HCT116 (cell line): Measurements from ENCODE around the gene FOXP2. TPM values are rescaled to one million over a fixed set of nuclear protein-coding genes. Genes with fewer than 3 reads are reported as not detected.

Experiments used
- ATAC-seq: fragments of 200-7000 bp; cut with Tn5 transposase; 2 replicates; pipeline ENCODE4 v1.9.1; 2020; ENCODE audit warnings: mild to moderate bottlenecking, moderate library complexity
- BruUV-seq: library from RNA; stranded (reverse); fragments of 400-500 nt; replicated peaks from 2 replicates; lab custom pipeline; 2021; lab: Mats Ljungman, UMichigan
- CTCF ChIA-PET: fragments of 300-600 bp; sonication (Branson Sonifier 250); formaldehyde crosslinking; loops from one replicate; lab custom pipeline; 2021; ENCODE audit warnings: antibody characterized with exemption; lab: Charles Lee
- POLR2A ChIA-PET: fragments of 300-600, 350-600 bp; sonication (Branson Sonifier 250); formaldehyde crosslinking; loops from one replicate; lab custom pipeline; 2021; ENCODE audit warnings: antibody characterized with exemption; lab: Charles Lee
- RAD21 ChIA-PET, 2 experiments: fragments of 300-600 bp; sonication (Branson Sonifier 250); formaldehyde crosslinking; loops; one replicate each; lab custom pipeline; 2023; ENCODE audit warnings: low total read pairs in 2 of 2; ENCODE audit not compliant: uncharacterized antibody in 2 of 2, unreplicated experiment in 2 of 2, low non-redundant PET in 1 of 2; lab: Charles Lee
- DNase-seq: peaks from one replicate; pipeline ENCODE4 v3.0.0-alpha.2; 2010; ENCODE audit warnings: low read depth, low spot score
- H2AFZ ChIP-seq: fragments of 200-600 bp; shearing (Covaris generic), sonication (generic); 2 replicates; pipeline ENCODE4 v1.6.1; 2017; ENCODE audit warnings: low read depth, mixed run types, mixed read lengths, antibody characterized with exemption, low read length; ENCODE audit not compliant: poor library complexity, severe bottlenecking
- H3K27ac ChIP-seq: 2 replicates; pipeline ENCODE4 v1.5.1; 2012; ENCODE audit warnings: low read depth, low read length
- H3K27me3 ChIP-seq: fragments of 200-600 bp; sonication (generic); 2 replicates; pipeline ENCODE4 v1.6.1; 2016; ENCODE audit warnings: mixed run types, low read length, mixed read lengths; ENCODE audit not compliant: insufficient read depth
- H3K36me3 ChIP-seq, 2 experiments: fragments of 200-500 bp in 1 of 2; fragments of 200-600 bp in 1 of 2; sonication (Bioruptor generic) in 1 of 2; sonication (generic) in 1 of 2; 2 replicates each; pipeline versions ENCODE4 v1.5.1 to v1.6.1; 2014 to 2016; ENCODE audit warnings: low read length in 2 of 2, inconsistent platforms in 1 of 2, mixed read lengths in 1 of 2, mixed run types in 1 of 2; ENCODE audit not compliant: insufficient read depth in 2 of 2, control insufficient read depth in 1 of 2
- H3K4me1 ChIP-seq, 2 experiments: fragments of 200-600 bp in 1 of 2; sonication (generic) in 1 of 2; 2 replicates each; pipeline versions ENCODE4 v1.5.1 to v1.6.1; 2012 to 2017; ENCODE audit warnings: low read length in 2 of 2, inconsistent platforms in 1 of 2, mild to moderate bottlenecking in 1 of 2, mixed read lengths in 1 of 2, mixed run types in 1 of 2, moderate library complexity in 1 of 2; ENCODE audit not compliant: insufficient read depth in 2 of 2, control insufficient read depth in 1 of 2
- H3K4me2 ChIP-seq: fragments of 200-600 bp; sonication (generic); 2 replicates; pipeline ENCODE4 v1.6.1; 2017; ENCODE audit warnings: mixed run types, low read length, mixed read lengths
- H3K4me3 ChIP-seq, 2 experiments: fragments of 200-600 bp in 1 of 2; sonication (generic) in 1 of 2; replicated peaks in 1 of 2; 2 replicates each; pipeline ENCODE4 v1.5.1; 2011 to 2016; ENCODE audit warnings: low read length in 2 of 2, control low read depth in 1 of 2, low read depth in 1 of 2, mild to moderate bottlenecking in 1 of 2, mixed read lengths in 1 of 2, mixed run types in 1 of 2
- H3K79me2 ChIP-seq: fragments of 200-600 bp; sonication (generic); 2 replicates; pipeline ENCODE4 v1.6.1; 2017; ENCODE audit warnings: mild to moderate bottlenecking, mixed run types, low read length, moderate library complexity, mixed read lengths; ENCODE audit not compliant: insufficient read depth
- H3K9ac ChIP-seq: fragments of 200-600 bp; sonication (generic); 2 replicates; pipeline ENCODE4 v1.6.1; 2016; ENCODE audit warnings: low read length, mixed read lengths
- H3K9me2 ChIP-seq: fragments of 200-600 bp; sonication (generic), shearing (Covaris generic); 2 replicates; pipeline ENCODE4 v1.6.1; 2017; ENCODE audit warnings: mixed run types, mild to moderate bottlenecking, moderate library complexity; ENCODE audit not compliant: insufficient read depth
- H3K9me3 ChIP-seq, 2 experiments: fragments of 200-500 bp in 1 of 2; fragments of 200-600 bp in 1 of 2; sonication (Bioruptor generic) in 1 of 2; sonication (generic) in 1 of 2; 2 replicates each; pipeline ENCODE4 v1.6.1; 2014 to 2017; ENCODE audit warnings: low read length in 2 of 2, mixed read lengths in 2 of 2, inconsistent platforms in 1 of 2, low read depth in 1 of 2, mild to moderate bottlenecking in 1 of 2, mixed run types in 1 of 2, moderate library complexity in 1 of 2; ENCODE audit not compliant: control insufficient read depth in 1 of 2, insufficient read depth in 1 of 2
- H4K20me1 ChIP-seq: fragments of 200-600 bp; sonication (generic), shearing (Covaris generic); 2 replicates; pipeline ENCODE4 v1.6.1; 2017; ENCODE audit warnings: mixed run types, mild to moderate bottlenecking, moderate library complexity; ENCODE audit not compliant: insufficient read depth
- ATF3 ChIP-seq: IDR thresholded peaks from 2 replicates; pipeline ENCODE4 v1.6.1; 2012
- CBX3 ChIP-seq: IDR thresholded peaks from 2 replicates; pipeline ENCODE4 v1.6.1; 2012; ENCODE audit warnings: low read depth
- CEBPB ChIP-seq: IDR thresholded peaks from 2 replicates; pipeline ENCODE4 v1.6.1; 2012; ENCODE audit warnings: low read depth
- CTCF ChIP-seq, 3 experiments: fragments of 200-600 bp in 1 of 3; sonication (generic) in 1 of 3; IDR thresholded peaks in 2 of 3; conservative IDR thresholded peaks in 1 of 3; 2 replicates each; pipeline ENCODE4 v1.5.1; 2012 to 2017; ENCODE audit warnings: low read depth in 2 of 3, low read length in 2 of 3, antibody characterized with exemption in 1 of 3, borderline replicate concordance in 1 of 3, control low read depth in 1 of 3, mild to moderate bottlenecking in 1 of 3, mixed read lengths in 1 of 3, mixed run types in 1 of 3, moderate library complexity in 1 of 3; ENCODE audit not compliant: insufficient read depth in 1 of 3
- EGR1 ChIP-seq: IDR thresholded peaks from 2 replicates; pipeline ENCODE4 v1.6.1; 2012; ENCODE audit warnings: low read depth
- ELF1 ChIP-seq: IDR thresholded peaks from 2 replicates; pipeline ENCODE4 v1.6.1; 2012; ENCODE audit warnings: low read depth, borderline replicate concordance
- EZH2phosphoT487 ChIP-seq: fragments of 200-600 bp; IDR thresholded peaks from 2 replicates; pipeline ENCODE4 v1.6.1; 2018; ENCODE audit warnings: antibody characterized with exemption, borderline replicate concordance
- FOSL1 ChIP-seq: IDR thresholded peaks from 2 replicates; pipeline ENCODE4 v1.6.1; 2012; ENCODE audit warnings: low read depth
- POLR2A ChIP-seq: IDR thresholded peaks from 2 replicates; pipeline ENCODE4 v1.7.0; 2011; ENCODE audit warnings: borderline replicate concordance; ENCODE audit not compliant: insufficient read depth, insufficient read length; ENCODE audit errors: extremely low read depth
- RAD21 ChIP-seq: IDR thresholded peaks from 2 replicates; pipeline ENCODE4 v1.6.1; 2012; ENCODE audit warnings: low read depth, mild to moderate bottlenecking
- REST ChIP-seq: IDR thresholded peaks from 2 replicates; pipeline ENCODE4 v1.6.1; 2012; ENCODE audit warnings: low read depth
- SIN3A ChIP-seq: IDR thresholded peaks from 2 replicates; pipeline ENCODE4 v1.6.1; 2012; ENCODE audit warnings: low read depth
- SP1 ChIP-seq: IDR thresholded peaks from 2 replicates; pipeline ENCODE4 v1.6.1; 2012; ENCODE audit warnings: low read depth
- SRF ChIP-seq: IDR thresholded peaks from 2 replicates; pipeline ENCODE4 v1.6.1; 2012; ENCODE audit warnings: low read depth
- TCF7L2 ChIP-seq: IDR thresholded peaks from 2 replicates; pipeline ENCODE4 v1.7.0; 2011; ENCODE audit warnings: borderline replicate concordance, inconsistent platforms; ENCODE audit not compliant: insufficient read depth, insufficient read length; ENCODE audit errors: extremely low read depth
- YY1 ChIP-seq: IDR thresholded peaks from 2 replicates; pipeline ENCODE4 v1.6.1; 2011; ENCODE audit warnings: low read length, low read depth, moderate library complexity, mild to moderate bottlenecking; ENCODE audit not compliant: insufficient replicate concordance; ENCODE audit errors: extremely low read depth
- ZFX ChIP-seq: fragments of 450-650 bp; IDR thresholded peaks from 2 replicates; pipeline ENCODE4 v1.6.1; 2017
- intact Hi-C: fragments of 100-400 bp; cut with micrococcal nuclease; formaldehyde crosslinking; loops from 2 replicates; pipeline ENCODE4 v1.10.0; 2022
- total RNA-seq: library from RNA; stranded (reverse); gene quantifications from one replicate; pipeline ENCODE4 v1.2.1, GENCODE V29; 2021; ENCODE audit not compliant: unreplicated experiment

Gene FOXP2
- total RNA-seq, 1 experiment from 2014 or later = 2.5 TPM

GRCh38 chr7:114628362-114628761 lies 213.7 kb downstream of the FOXP2 start:
- Histone ChIP-seq H2AFZ (no peak overlapping the region), H3K4me1 (no peaks in the 10 kb centered on the region), H3K4me2 (no peak overlapping the region), H3K9ac (no peak overlapping the region), H4K20me1 (no peaks in the 10 kb centered on the region), H3K9me3 (no peaks in the 10 kb centered on the region), H3K36me3 (no peaks in the 10 kb centered on the region), H3K79me2 (no peaks in the 10 kb centered on the region), H3K27me3 (no peaks in the 10 kb centered on the region), H3K4me3 (no peak overlapping the region), H3K9me2 (no peaks in the 10 kb centered on the region), H3K27ac (no peak overlapping the region)
- intact Hi-C loops = no loop called here
- CTCF ChIA-PET = no interaction called here
- POLR2A ChIA-PET = no interaction called here
- ATAC-seq (no peak), DNase-seq (no peak)
- no TSS peak for BruUV-seq
- TF ChIP-seq REST (no peak), CEBPB (no peak), EZH2phosphoT487 (no peak), SRF (no peak), TCF7L2 (no peak), RAD21 (no peak), POLR2A (no peak), ELF1 (no peak), FOSL1 (no peak), SIN3A (no peak), CBX3 (no peak), ZFX (no peak), EGR1 (no peak), SP1 (no peak), YY1 (no peak), ATF3 (no peak), CTCF (IDR thresholded peaks at IDR 0.05 in 2 of 3, conservative IDR thresholded peaks at IDR 0.05 in 1 of 3; ENCODE audit: borderline replicate concordance in 1 of 3, insufficient read depth in 1 of 3, low read depth in 2 of 3, low read length in 2 of 3) (no peak)
- RAD21 ChIA-PET = no interaction called here
